Astrocyte of the cerebellum (primary cell): ENCODE measurements around the gene CLCA2.
A peak's percentile ranks its signal among the peaks of the same experiment; 100 is the strongest.

Experiments
- DNase-seq: peaks from one replicate; pipeline ENCODE4 v3.0.0-alpha.2; 2011; ENCODE audit warnings: low read depth
- H3K4me3 ChIP-seq: 2 replicates; pipeline ENCODE4 v1.5.1; 2011; ENCODE audit warnings: mild to moderate bottlenecking, low read depth, low read length, moderate library complexity
- in situ Hi-C: cut with HindIII; loops from 2 replicates; pipeline ENCODE4 v1.10.0; 2017; ENCODE audit warnings: low sequenced_read_pairs
- TF ChIP-seq, protein P1 (sequence below): IDR thresholded peaks from 2 replicates; pipeline ENCODE4 v1.5.1; 2012; ENCODE audit warnings: low read length, low read depth, moderate library complexity, mild to moderate bottlenecking; ENCODE audit errors: missing control alignments

CLCA2 gene

DNA sequence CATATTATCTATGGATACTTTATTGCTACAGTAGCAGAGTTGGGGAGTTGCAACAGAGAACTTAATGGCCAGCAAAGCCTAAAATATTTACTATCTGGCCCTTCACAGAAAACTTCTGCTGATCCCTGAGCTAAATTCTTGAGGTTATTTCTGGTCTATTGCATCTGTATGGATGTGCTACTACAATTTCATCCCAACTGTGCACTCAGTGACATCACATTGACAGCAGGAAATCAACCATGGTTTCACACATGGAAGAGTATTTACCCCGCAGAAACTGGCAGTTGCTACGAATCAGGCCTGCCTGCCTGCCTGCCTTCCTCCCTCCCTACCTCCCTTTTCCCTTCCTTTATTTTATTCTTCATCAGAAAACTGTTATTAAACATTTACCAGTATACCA lies 12.1 kb downstream of the CLCA2 start:
- in situ Hi-C loops, result no loop called here
- TF ChIP-seq, protein P1, sequence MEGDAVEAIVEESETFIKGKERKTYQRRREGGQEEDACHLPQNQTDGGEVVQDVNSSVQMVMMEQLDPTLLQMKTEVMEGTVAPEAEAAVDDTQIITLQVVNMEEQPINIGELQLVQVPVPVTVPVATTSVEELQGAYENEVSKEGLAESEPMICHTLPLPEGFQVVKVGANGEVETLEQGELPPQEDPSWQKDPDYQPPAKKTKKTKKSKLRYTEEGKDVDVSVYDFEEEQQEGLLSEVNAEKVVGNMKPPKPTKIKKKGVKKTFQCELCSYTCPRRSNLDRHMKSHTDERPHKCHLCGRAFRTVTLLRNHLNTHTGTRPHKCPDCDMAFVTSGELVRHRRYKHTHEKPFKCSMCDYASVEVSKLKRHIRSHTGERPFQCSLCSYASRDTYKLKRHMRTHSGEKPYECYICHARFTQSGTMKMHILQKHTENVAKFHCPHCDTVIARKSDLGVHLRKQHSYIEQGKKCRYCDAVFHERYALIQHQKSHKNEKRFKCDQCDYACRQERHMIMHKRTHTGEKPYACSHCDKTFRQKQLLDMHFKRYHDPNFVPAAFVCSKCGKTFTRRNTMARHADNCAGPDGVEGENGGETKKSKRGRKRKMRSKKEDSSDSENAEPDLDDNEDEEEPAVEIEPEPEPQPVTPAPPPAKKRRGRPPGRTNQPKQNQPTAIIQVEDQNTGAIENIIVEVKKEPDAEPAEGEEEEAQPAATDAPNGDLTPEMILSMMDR, result no peak
- H3K4me3 ChIP-seq, result no peak overlapping the region
- DNase-seq, result peak; percentile 67

DNA sequence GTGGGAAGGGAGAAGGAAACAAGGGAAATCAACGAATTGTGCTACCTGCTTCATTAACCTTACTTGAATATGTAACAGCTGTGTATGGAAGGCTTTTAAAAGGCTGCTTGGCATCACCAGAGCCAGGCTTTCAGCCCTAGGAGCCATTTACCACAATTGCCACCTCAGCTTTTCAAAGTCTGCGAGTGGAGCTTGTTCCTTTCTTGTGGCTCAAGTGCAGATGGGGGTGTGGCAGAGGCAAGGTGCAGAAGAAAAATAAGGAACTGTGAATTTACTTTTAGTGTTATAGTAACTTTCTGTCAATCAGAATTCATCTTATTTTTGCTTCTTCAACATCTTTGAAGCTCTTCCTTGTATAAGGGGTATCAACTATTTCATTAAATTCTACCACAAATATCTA lies 17.6 kb downstream of the CLCA2 start:
- TF ChIP-seq, protein P1, result no peak
- in situ Hi-C loops, result no loop called here
- H3K4me3 ChIP-seq, result no peak overlapping the region
- no peak for DNase-seq

DNA sequence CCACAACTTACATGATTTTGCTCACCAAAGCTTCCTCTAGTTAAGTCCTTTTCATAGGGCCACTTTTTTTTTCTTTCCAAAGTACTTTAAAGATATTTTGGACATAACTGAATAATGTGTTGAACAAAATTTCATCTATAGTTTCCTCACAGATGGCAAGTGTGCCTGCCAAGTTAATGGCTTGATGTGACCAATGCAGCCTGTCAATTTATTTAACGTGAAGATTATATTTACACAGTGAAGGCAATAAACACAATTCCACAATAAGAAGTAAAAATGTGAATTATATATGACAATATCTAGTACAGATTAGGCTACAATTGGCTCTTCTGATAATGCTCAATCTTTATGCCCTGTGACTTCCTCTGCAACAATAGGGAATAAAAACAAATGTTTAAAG lies 18.0 kb downstream of the CLCA2 start:
- H3K4me3 ChIP-seq, result no peak overlapping the region
- TF ChIP-seq, protein P1, result no peak
- DNase-seq, result no peak
- in situ Hi-C loops, result no loop called here

DNA sequence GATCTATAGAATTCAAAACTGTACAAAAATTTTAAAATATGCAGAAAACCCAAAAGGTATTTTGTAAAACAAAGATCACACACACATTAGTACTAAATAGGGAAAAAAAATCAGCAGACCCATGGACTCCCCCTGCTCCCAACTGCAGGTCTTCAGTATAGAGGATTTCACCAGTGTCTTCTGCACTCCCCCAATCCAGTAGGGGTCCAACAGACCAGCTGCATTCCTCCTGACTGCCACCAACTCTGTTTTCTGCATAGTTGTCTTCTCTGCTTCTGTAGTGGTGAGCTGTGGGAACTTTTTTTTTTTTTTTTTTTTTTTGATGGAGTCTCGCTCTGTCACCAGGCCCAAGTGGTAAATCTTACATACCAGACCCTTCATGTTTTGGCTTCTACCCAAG lies 21.9 kb downstream of the CLCA2 start:
- DNase-seq, result no peak
- TF ChIP-seq, protein P1, result no peak
- H3K4me3 ChIP-seq, result no peak overlapping the region
- in situ Hi-C loops, result no loop called here

DNA sequence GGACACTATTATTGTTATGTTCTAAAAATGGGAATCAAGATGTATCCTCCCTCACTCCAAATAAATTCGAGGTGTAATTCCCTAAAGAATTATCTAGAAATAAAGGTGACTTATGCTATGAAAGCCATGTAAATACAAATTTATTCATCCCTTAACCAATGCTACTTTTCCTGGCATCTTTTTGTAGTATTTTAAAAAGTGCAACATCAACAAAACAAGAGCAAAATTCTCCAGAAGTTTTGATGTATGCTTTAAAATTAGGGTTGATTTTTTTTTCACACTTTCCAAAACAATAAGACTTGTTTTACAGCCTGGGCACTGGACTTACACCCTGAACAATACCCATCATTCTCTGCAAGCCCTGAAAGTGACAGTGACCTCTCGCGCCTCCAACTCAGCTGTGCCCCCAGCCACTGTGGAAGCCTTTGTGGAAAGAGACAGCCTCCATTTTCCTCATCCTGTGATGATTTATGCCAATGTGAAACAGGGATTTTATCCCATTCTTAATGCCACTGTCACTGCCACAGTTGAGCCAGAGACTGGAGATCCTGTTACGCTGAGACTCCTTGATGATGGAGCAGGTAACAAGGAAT lies 23.3 kb downstream of the CLCA2 start:
- TF ChIP-seq, protein P1, result no peak
- no peak for DNase-seq
- in situ Hi-C loops, result no loop called here

DNA sequence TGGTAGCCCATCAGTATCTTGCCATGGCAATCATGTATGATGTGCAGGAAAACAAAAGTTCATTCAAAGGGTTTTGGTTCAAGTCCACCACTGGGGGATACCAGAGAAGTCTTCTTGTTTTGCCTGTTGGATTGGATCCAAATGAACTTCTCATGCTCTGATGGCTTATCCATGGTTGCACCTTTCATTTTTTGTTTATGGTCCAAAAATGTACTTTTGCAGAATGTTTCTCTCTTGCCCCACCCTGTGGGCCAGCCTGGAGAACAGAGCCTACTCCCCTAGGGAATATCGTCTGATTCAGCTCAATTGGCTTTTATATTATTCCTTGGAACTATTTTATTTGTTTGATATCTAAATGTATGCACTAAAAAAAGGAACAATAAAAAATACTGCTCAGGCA lies 24.7 kb downstream of the CLCA2 start:
- in situ Hi-C loops, result no loop called here
- no peak overlapping the region for H3K4me3 ChIP-seq
- DNase-seq, result no peak
- TF ChIP-seq, protein P1, result no peak

More for the DNA sequence above, 23.3 kb downstream of the CLCA2 start:
- H3K4me3 ChIP-seq, result no peak overlapping the region
